Esophagus muscularis mucosa (tissue), 4 donors: Measurements from ENCODE around the gene ABCA2. TPM values are rescaled to one million over a fixed set of nuclear protein-coding genes. Genes with fewer than 3 reads are reported as not detected.

Experiments
- DNase-seq: peaks from one replicate; pipeline ENCODE4 v3.0.0-alpha.2; 2017; ENCODE audit errors: extremely low spot score
- H3K27ac ChIP-seq, 4 donors: fragments of 200-600 bp; sonication (generic); replicated peaks in 1 of 4; 1 replicate in 3 of 4; 2 replicates in 1 of 4; pipeline ENCODE4 v1.5.1; 2016 to 2019; ENCODE audit warnings: mild to moderate bottlenecking in 1 of 4
- H3K27me3 ChIP-seq, 4 donors: fragments of 200-600 bp; sonication (generic); one replicate each; pipeline versions ENCODE4 v1.5.1 to v1.6.0; 2016 to 2019
- H3K36me3 ChIP-seq, 4 donors: fragments of 200-600 bp; sonication (generic); one replicate each; pipeline ENCODE4 v1.5.1; 2016 to 2019
- H3K4me1 ChIP-seq, 4 donors: fragments of 200-600 bp; sonication (generic); one replicate each; pipeline ENCODE4 v1.5.1; 2016 to 2019
- H3K4me3 ChIP-seq, 4 donors: fragments of 200-600 bp; sonication (generic); 1 replicate in 2 of 4; 2 replicates in 2 of 4; pipeline ENCODE4 v1.5.1; 2016 to 2019; ENCODE audit warnings: mild to moderate bottlenecking in 4 of 4, moderate library complexity in 1 of 4
- H3K9me3 ChIP-seq, 4 donors: fragments of 200-600 bp; sonication (generic); 1 replicate in 3 of 4; 2 replicates in 1 of 4; pipeline ENCODE4 v1.5.1; 2016 to 2019
- EP300 ChIP-seq: sonication (generic); formaldehyde crosslinking; IDR thresholded peaks from one replicate; pipeline ENCODE4 v1.6.1; 2017; ENCODE audit warnings: antibody characterized with exemption
- POLR2A ChIP-seq: fragments of 450-650 bp; IDR thresholded peaks from one replicate; pipeline ENCODE4 v1.6.1; 2017; ENCODE audit warnings: antibody characterized with exemption, moderate library complexity, mild to moderate bottlenecking, low read depth
- POLR2AphosphoS5 ChIP-seq, 2 donors: sonication (generic); formaldehyde crosslinking; IDR thresholded peaks; one replicate each; pipeline ENCODE4 v1.6.1; 2017; ENCODE audit warnings: antibody characterized with exemption in 2 of 2
- WGBS: methylation state at CpG from one replicate; pipeline ENCODE4 v1.1.5; 2018; 5-methylcytosine and 5-hydroxymethylcytosine counted together
- intact Hi-C: fragments of 100-400 bp; cut with DNase I; formaldehyde crosslinking; loops from one replicate; pipeline ENCODE4 v1.15.1; 2023
- total RNA-seq, 4 donors: library from RNA; depleted of rRNA; stranded (reverse); fragments of >200 nt; gene quantifications; one replicate each; pipeline versions ENCODE4 v1.1.0 to v1.2.1, GENCODE V29; 2016
- TF ChIP-seq, protein P1 (sequence below), 3 experiments: fragments of 200-600 bp in 2 of 3; fragments of 450-650 bp in 1 of 3; sonication (generic) in 2 of 3; IDR thresholded peaks; one replicate each; pipeline ENCODE4 v1.5.1; 2017 to 2019; ENCODE audit warnings: antibody characterized with exemption in 3 of 3, mild to moderate bottlenecking in 2 of 3, moderate library complexity in 1 of 3

Gene ABCA2
- total RNA-seq, 4 donors from 2014 or later, result 17.4 to 30.9 (median 21.6) TPM

DNA sequence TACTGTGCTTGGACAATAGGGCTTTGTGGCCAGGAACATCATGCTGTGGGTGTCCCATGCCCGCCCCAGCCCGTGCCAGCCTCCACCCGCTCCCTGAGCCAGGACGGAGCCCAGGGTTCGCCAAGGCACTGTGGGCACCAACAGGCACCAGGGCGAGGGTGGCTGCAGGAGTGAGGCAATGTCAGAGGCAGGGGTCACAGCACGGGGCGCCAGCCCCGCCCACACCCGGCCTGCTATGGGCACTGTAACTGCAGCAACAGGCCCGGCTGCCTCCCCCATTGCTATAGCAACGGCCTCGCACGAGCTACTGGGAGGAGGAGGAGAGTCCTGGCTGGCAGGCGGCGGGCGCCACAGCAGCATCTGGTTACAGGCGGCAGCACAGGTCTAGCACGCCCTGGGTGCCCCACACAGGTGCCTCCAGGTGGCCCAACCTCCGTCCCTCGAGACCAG is 2.5 kb downstream of the ABCA2 start:
- H3K27ac ChIP-seq, result peak overlapping the region in 1 of 4 donors; percentile 41
- no peaks in the 10 kb centered on the region for H3K9me3 ChIP-seq
- TF ChIP-seq POLR2A (no peak), EP300 (no peak)
- no peak for DNase-seq
- H3K27me3 ChIP-seq, result no peaks in the 10 kb centered on the region
- peaks cover 0 to 21% (median 9%) of the 10 kb centered on the region in 4 donors for H3K36me3 ChIP-seq
- peaks cover 24 to 46% (median 40%) of the 10 kb centered on the region in 4 donors for H3K4me1 ChIP-seq
- 67% methylated on average over 15 of the region's 21 CpGs for WGBS
- no peak overlapping the region for H3K4me3 ChIP-seq
- intact Hi-C loops, result no loop called here

- intact Hi-C loops, result no loop called here
- Histone ChIP-seq H3K4me3 (no peak overlapping the region), H3K9me3 (no peaks in the 10 kb centered on the region), H3K36me3 (peaks cover 0 to 37% (median 25%) of the 10 kb centered on the region in 4 donors), H3K4me1 (peaks cover 17 to 34% (median 26%) of the 10 kb centered on the region in 4 donors), H3K27ac (no peak overlapping the region), H3K27me3 (no peaks in the 10 kb centered on the region)
- WGBS, result 79% methylated on average over 4 of the region's 15 CpGs
- no peak for TF ChIP-seq EP300
- TF ChIP-seq POLR2AphosphoS5 (IDR thresholded peaks at IDR 0.05), result no peak
- no peak for TF ChIP-seq POLR2A
- TF ChIP-seq, protein P1, sequence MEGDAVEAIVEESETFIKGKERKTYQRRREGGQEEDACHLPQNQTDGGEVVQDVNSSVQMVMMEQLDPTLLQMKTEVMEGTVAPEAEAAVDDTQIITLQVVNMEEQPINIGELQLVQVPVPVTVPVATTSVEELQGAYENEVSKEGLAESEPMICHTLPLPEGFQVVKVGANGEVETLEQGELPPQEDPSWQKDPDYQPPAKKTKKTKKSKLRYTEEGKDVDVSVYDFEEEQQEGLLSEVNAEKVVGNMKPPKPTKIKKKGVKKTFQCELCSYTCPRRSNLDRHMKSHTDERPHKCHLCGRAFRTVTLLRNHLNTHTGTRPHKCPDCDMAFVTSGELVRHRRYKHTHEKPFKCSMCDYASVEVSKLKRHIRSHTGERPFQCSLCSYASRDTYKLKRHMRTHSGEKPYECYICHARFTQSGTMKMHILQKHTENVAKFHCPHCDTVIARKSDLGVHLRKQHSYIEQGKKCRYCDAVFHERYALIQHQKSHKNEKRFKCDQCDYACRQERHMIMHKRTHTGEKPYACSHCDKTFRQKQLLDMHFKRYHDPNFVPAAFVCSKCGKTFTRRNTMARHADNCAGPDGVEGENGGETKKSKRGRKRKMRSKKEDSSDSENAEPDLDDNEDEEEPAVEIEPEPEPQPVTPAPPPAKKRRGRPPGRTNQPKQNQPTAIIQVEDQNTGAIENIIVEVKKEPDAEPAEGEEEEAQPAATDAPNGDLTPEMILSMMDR (IDR thresholded peaks at IDR 0.05), result no peak
- no peak for DNase-seq
These were observed 4.5 kb downstream of the ABCA2 start for GRCh38 chr9:137023583-137023991.

GRCh38 chr9:137023157-137023556 is 4.9 kb downstream of the ABCA2 start:
- 88% methylated on average over 6 of the region's 7 CpGs for WGBS
- no peak for TF ChIP-seq POLR2A
- TF ChIP-seq, protein P1 (IDR thresholded peaks at IDR 0.05), result no peak
- no peak for TF ChIP-seq POLR2AphosphoS5 (IDR thresholded peaks at IDR 0.05)
- no peak for TF ChIP-seq EP300
- no peak for DNase-seq
- intact Hi-C loops, result no loop called here
- Histone ChIP-seq H3K27me3 (no peaks in the 10 kb centered on the region), H3K36me3 (peaks cover 0 to 37% (median 27%) of the 10 kb centered on the region in 4 donors), H3K27ac (no peak overlapping the region), H3K4me1 (peaks cover 14 to 30% (median 23%) of the 10 kb centered on the region in 4 donors), H3K9me3 (no peaks in the 10 kb centered on the region), H3K4me3 (no peak overlapping the region)

DNA sequence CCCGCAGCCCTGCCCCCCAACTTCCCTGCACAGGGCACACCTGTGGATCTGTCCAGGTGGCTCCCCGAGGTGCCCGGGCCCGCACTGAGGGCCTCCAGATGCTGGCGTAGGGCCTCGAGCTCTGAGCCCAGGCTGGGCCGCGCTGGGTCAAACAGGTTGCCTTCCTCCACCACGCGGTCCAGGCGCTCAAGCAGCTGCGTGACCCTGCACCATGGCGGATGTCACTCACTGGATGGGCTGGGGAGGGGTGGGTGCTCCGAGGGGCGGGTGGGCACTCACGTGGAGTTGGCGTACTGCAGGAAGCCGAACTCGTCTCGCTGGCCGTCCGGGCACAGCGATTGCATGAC is 5.4 kb downstream of the ABCA2 start:
- no peak overlapping the region for H3K4me3 ChIP-seq
- TF ChIP-seq, protein P1 (IDR thresholded peaks at IDR 0.05), result no peak
- no peak for TF ChIP-seq POLR2AphosphoS5 (IDR thresholded peaks at IDR 0.05)
- DNase-seq, result no peak
- intact Hi-C loops, result no loop called here
- no peaks in the 10 kb centered on the region for H3K27me3 ChIP-seq
- H3K4me1 ChIP-seq, result peaks cover 14 to 30% (median 22%) of the 10 kb centered on the region in 4 donors
- H3K36me3 ChIP-seq, result peaks cover 0 to 41% (median 32%) of the 10 kb centered on the region in 4 donors
- 92% methylated on average over 8 of the region's 23 CpGs for WGBS
- no peak overlapping the region for H3K27ac ChIP-seq
- no peaks in the 10 kb centered on the region for H3K9me3 ChIP-seq

DNA sequence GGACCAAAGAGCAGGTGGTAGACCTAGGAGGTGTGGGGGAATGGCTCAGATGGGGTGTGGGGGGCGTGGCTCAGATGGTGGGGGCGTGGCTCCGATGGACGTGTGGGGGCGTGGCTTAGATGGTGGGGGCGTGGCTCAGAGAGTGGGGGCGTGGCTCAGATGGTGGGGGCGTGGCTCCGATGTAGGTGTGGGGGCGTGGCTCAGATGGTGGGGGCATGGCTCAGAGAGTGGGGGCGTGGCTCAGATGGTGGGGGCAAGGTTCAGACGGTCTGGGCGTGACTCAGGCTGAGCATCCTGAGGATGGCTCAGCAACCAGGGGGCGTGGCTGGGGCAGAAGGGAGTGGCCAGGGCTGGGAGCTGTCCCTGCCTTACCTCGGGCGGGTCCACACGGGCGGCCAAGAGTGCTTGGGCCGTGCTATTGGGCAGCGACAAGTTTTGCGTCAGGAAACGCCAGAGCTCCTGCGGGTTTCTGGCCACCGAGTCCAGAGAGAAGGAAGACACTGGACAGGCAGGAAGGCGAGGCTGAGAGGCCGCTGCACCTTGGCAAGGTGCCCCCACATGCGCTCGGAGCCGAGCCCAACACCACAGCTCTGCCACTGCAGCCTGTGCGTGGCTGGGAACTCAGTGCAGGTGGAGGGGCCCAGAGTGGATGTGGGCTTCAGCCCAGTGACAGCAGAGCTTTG is 5.9 kb downstream of the ABCA2 start:
- TF ChIP-seq, protein P1 (IDR thresholded peaks at IDR 0.05), result no peak
- TF ChIP-seq POLR2A (no peak), POLR2AphosphoS5 (IDR thresholded peaks at IDR 0.05) (no peak), EP300 (no peak)
- H3K9me3 ChIP-seq, result no peaks in the 10 kb centered on the region
- peaks cover 3 to 47% (median 38%) of the 10 kb centered on the region in 4 donors for H3K36me3 ChIP-seq
- WGBS, result 77% methylated on average over 17 of the region's 30 CpGs
- intact Hi-C loops, result no loop called here
- peaks cover 8 to 24% (median 17%) of the 10 kb centered on the region in 4 donors for H3K4me1 ChIP-seq
- no peak for DNase-seq
- no peak overlapping the region for H3K4me3 ChIP-seq
- no peaks in the 10 kb centered on the region for H3K27me3 ChIP-seq
- H3K27ac ChIP-seq, result no peak overlapping the region
